Endothelial cell of umbilical vein (primary cell): ENCODE data around the gene PLCXD1. TPM values are rescaled to one million over a fixed set of nuclear protein-coding genes. Genes with fewer than 3 reads are reported as not detected.
"Not testable (repeated sequence)": the region's sequence is repeated elsewhere in the genome, so short reads cannot be mapped to it uniquely, and the experiment has no call there.

ENCODE experiments used
- BruUV-seq: library from RNA; stranded (reverse); fragments of 400-500 nt; replicated peaks from 2 replicates; lab custom pipeline; 2021; lab: Mats Ljungman, UMichigan
- CTCF ChIA-PET: fragments of 300-600, 350-600 bp; sonication (Branson Sonifier 250); formaldehyde crosslinking; loops from one replicate; lab custom pipeline; 2021; ENCODE audit warnings: antibody characterized with exemption, inconsistent platforms; lab: Charles Lee
- POLR2A ChIA-PET: fragments of 300-600, 350-600 bp; sonication (Branson Sonifier 250); formaldehyde crosslinking; loops from one replicate; lab custom pipeline; 2021; ENCODE audit warnings: antibody characterized with exemption, inconsistent platforms; lab: Charles Lee
- DNase-seq: peaks from one replicate; pipeline ENCODE4 v3.0.0-alpha.2; 2011; ENCODE audit warnings: low read depth, low spot score
- FAIRE-seq: peaks from 2 replicates; lab custom pipeline; 2011; peaks lifted over from hg19 to GRCh38; lab: Jason Lieb, UNC
- H2AFZ ChIP-seq: 2 replicates; pipeline ENCODE4 v1.6.0; 2012; ENCODE audit warnings: low read depth, low read length, control low read depth, inconsistent platforms
- H3K27ac ChIP-seq: 2 replicates; pipeline ENCODE4 v1.5.1; 2011; ENCODE audit warnings: low read depth, mild to moderate bottlenecking, control low read depth, low read length, moderate library complexity; ENCODE audit not compliant: insufficient read depth
- H3K27me3 ChIP-seq, 2 experiments: 2 replicates each; pipeline versions ENCODE4 v1.6.0 to v1.6.1; 2011; ENCODE audit warnings: low read length in 2 of 2, mixed read lengths in 1 of 2; ENCODE audit not compliant: control insufficient read depth in 2 of 2, insufficient read depth in 2 of 2
- H3K36me3 ChIP-seq, 2 experiments: 2 replicates in 1 of 2; 3 replicates in 1 of 2; pipeline ENCODE4 v1.5.1; 2011; ENCODE audit warnings: low read length in 2 of 2, mild to moderate bottlenecking in 1 of 2, moderate library complexity in 1 of 2; ENCODE audit not compliant: control insufficient read depth in 2 of 2, insufficient read depth in 2 of 2; ENCODE audit errors: extremely low read depth in 1 of 2
- H3K4me1 ChIP-seq: 3 replicates; pipeline ENCODE4 v1.5.1; 2011; ENCODE audit warnings: mild to moderate bottlenecking, low read length; ENCODE audit not compliant: control insufficient read depth, insufficient read depth; ENCODE audit errors: extremely low read depth
- H3K4me2 ChIP-seq: 2 replicates; pipeline ENCODE4 v1.6.1; 2011; ENCODE audit warnings: low read length, control low read depth, mixed read lengths; ENCODE audit not compliant: insufficient read depth
- H3K4me3 ChIP-seq, 3 experiments: fragments of 200-600 bp in 1 of 3; sonication (generic), shearing (Covaris generic) in 1 of 3; replicated peaks in 1 of 3; 2 replicates each; pipeline ENCODE4 v1.5.1; 2011 to 2016; ENCODE audit warnings: control low read depth in 3 of 3, low read length in 3 of 3, mild to moderate bottlenecking in 2 of 3, inconsistent platforms in 1 of 3, low read depth in 1 of 3, moderate library complexity in 1 of 3; ENCODE audit not compliant: insufficient read depth in 1 of 3
- H3K79me2 ChIP-seq: 2 replicates; pipeline ENCODE4 v1.6.0; 2012; ENCODE audit warnings: low read length, inconsistent platforms; ENCODE audit not compliant: control insufficient read depth, insufficient read depth
- H3K9ac ChIP-seq: replicated peaks from 2 replicates; pipeline ENCODE3; 2011; ENCODE audit warnings: low read length, control low read depth; ENCODE audit not compliant: insufficient read depth; ENCODE audit errors: extremely low read depth
- H3K9me1 ChIP-seq: replicated peaks from 3 replicates; pipeline ENCODE4 v1.6.0; 2011; ENCODE audit warnings: mild to moderate bottlenecking, low read length; ENCODE audit not compliant: control insufficient read depth, insufficient read depth; ENCODE audit errors: extremely low read depth
- H3K9me3 ChIP-seq: replicated peaks from 2 replicates; pipeline ENCODE4 v1.5.1; 2012; ENCODE audit warnings: low read length, inconsistent platforms; ENCODE audit not compliant: control insufficient read depth, insufficient read depth
- H4K20me1 ChIP-seq: replicated peaks from 2 replicates; pipeline ENCODE3; 2011; ENCODE audit warnings: mild to moderate bottlenecking, low read length; ENCODE audit not compliant: control insufficient read depth, insufficient read depth; ENCODE audit errors: extremely low read depth
- EZH2 ChIP-seq: IDR thresholded peaks from 2 replicates; pipeline ENCODE4 v1.6.1; 2012; ENCODE audit warnings: borderline replicate concordance, low read depth, mild to moderate bottlenecking, moderate library complexity, low read length, inconsistent platforms; ENCODE audit not compliant: severe bottlenecking
- FOS ChIP-seq: IDR thresholded peaks from 2 replicates; pipeline ENCODE4 v1.6.1; 2011; ENCODE audit warnings: mild to moderate bottlenecking, low read length, moderate library complexity, borderline replicate concordance; ENCODE audit not compliant: insufficient read depth
- MAX ChIP-seq: IDR thresholded peaks from 2 replicates; pipeline ENCODE4 v1.6.1; 2011; ENCODE audit not compliant: insufficient read depth, insufficient read length
- MYC ChIP-seq: IDR thresholded peaks from one replicate; pipeline ENCODE4 v1.6.1; 2011; ENCODE audit warnings: mild to moderate bottlenecking, low read depth, low read length
- POLR2A ChIP-seq: IDR thresholded peaks from 2 replicates; pipeline ENCODE4 v1.6.1; 2012; ENCODE audit warnings: low read depth, mild to moderate bottlenecking, control low read depth, low read length
- dilution Hi-C: fragments of 300-500 bp; cut with MboI; formaldehyde crosslinking; loops from one replicate; pipeline ENCODE4 v1.15.0; 2019; ENCODE audit warnings: low sequenced_read_pairs; ENCODE audit not compliant: extremely low pct_ligation_motif_present
- intact Hi-C: fragments of 100-400 bp; cut with micrococcal nuclease; formaldehyde crosslinking; loops from one replicate; pipeline ENCODE4 v1.10.0; 2022
- polyA plus RNA-seq, 4 experiments: library from polyadenylated mRNA; depleted of rRNA in 3 of 4; stranded (reverse) in 3 of 4; unstranded in 1 of 4; fragments of >200 nt; gene quantifications; 2 replicates each; pipeline versions ENCODE4 v1.2.1 to v1.2.3, GENCODE V29; 2011 to 2012; ENCODE audit warnings: missing spikeins in 1 of 4
- total RNA-seq: library from RNA; stranded (reverse); gene quantifications from 2 replicates; pipeline ENCODE4 v1.2.3, GENCODE V29; 2021
- TF ChIP-seq, protein P1 (sequence below), 2 donors: IDR thresholded peaks; 1 replicate in 1 of 2; 2 replicates in 1 of 2; pipeline ENCODE4 v1.5.1; 2011; ENCODE audit warnings: low read length in 2 of 2, mild to moderate bottlenecking in 2 of 2, moderate library complexity in 2 of 2, control low read depth in 1 of 2, inconsistent platforms in 1 of 2, low read depth in 1 of 2; ENCODE audit not compliant: insufficient read depth in 1 of 2; ENCODE audit errors: extremely low read depth in 1 of 2

Gene PLCXD1
- total and polyA plus RNA-seq, 2 donors (not counting 3 experiments of a cell fraction or from before 2014, with no cell fraction given) = 11.7 to 16.8 TPM

GRCh38 chrX:323721-324628 is 42.8 kb downstream of the PLCXD1 start:
- no peaks in the 10 kb centered on the region for H3K9me1 ChIP-seq
- H3K27ac ChIP-seq = no peak overlapping the region
- H3K36me3 ChIP-seq = no peaks in the 10 kb centered on the region
- H3K4me3 ChIP-seq = no peak overlapping the region
- no peaks in the 10 kb centered on the region for H4K20me1 ChIP-seq
- intact Hi-C loops = no loop called here
- dilution Hi-C loops = no loop called here
- FAIRE-seq (no peak), DNase-seq (no peak)
- H3K9me3 ChIP-seq = no peaks in the 10 kb centered on the region
- no TSS peak for BruUV-seq
- ChIA-PET POLR2A (no interaction called here), CTCF (no interaction called here)
- H3K4me1 ChIP-seq = peaks cover 5% of the 10 kb centered on the region
- TF ChIP-seq MAX (no peak), MYC (no peak), FOS (no peak), EZH2 (no peak), POLR2A (no peak)
- TF ChIP-seq, protein P1, sequence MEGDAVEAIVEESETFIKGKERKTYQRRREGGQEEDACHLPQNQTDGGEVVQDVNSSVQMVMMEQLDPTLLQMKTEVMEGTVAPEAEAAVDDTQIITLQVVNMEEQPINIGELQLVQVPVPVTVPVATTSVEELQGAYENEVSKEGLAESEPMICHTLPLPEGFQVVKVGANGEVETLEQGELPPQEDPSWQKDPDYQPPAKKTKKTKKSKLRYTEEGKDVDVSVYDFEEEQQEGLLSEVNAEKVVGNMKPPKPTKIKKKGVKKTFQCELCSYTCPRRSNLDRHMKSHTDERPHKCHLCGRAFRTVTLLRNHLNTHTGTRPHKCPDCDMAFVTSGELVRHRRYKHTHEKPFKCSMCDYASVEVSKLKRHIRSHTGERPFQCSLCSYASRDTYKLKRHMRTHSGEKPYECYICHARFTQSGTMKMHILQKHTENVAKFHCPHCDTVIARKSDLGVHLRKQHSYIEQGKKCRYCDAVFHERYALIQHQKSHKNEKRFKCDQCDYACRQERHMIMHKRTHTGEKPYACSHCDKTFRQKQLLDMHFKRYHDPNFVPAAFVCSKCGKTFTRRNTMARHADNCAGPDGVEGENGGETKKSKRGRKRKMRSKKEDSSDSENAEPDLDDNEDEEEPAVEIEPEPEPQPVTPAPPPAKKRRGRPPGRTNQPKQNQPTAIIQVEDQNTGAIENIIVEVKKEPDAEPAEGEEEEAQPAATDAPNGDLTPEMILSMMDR (IDR thresholded peaks at IDR 0.05; ENCODE audit: extremely low read depth in 1 of 2, insufficient read depth in 1 of 2, low read depth in 1 of 2, low read length in 2 of 2) = peak in 1 of 2 donors; percentile 33
- no peak overlapping the region for H3K4me2 ChIP-seq
- H3K79me2 ChIP-seq = peaks cover 7% of the 10 kb centered on the region
- H3K9ac ChIP-seq = no peak overlapping the region
- no peak overlapping the region for H2AFZ ChIP-seq
- no peaks in the 10 kb centered on the region for H3K27me3 ChIP-seq

DNA sequence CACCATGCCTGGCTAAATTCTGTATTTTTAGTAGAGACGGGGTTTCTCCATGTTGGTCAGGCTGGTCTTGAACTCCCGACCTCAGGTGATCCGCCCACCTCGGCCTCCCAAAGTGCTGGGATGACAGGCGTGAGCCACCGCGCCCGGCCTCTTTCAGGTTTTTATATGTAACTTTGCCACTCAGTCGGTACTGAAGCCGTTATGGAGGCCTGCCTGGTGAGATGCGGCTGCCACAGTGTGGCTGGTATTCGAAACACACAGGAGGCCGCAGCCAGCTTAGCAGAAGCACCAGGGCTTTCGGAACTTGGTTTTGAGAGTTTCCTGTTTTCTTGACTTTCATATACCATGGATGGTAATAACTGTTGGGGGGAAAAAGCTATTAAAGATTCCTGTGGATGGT is 43.5 kb downstream of the PLCXD1 start:
- FAIRE-seq, intact Hi-C loops, H3K27ac ChIP-seq, BruUV-seq, H4K20me1 ChIP-seq, H3K27me3 ChIP-seq, H2AFZ ChIP-seq, H3K79me2 ChIP-seq, DNase-seq, H3K9ac ChIP-seq, H3K36me3 ChIP-seq, H3K4me2 ChIP-seq, CTCF ChIA-PET, H3K9me1 ChIP-seq, H3K9me3 ChIP-seq, dilution Hi-C loops, POLR2A ChIA-PET, H3K4me1 ChIP-seq, H3K4me3 ChIP-seq: not testable (repeated sequence)
